OCI-LY3 (cell line): ENCODE data around the gene FOXE3.
"Not testable (repeated sequence)": the region's sequence is repeated elsewhere in the genome, so short reads cannot be mapped to it uniquely, and the experiment has no call there.

Experiments
- CTCF ChIP-seq: fragments of 200-600, 300-600 bp; sonication (generic); IDR thresholded peaks from 2 replicates; pipeline ENCODE4 v1.5.1; 2014; ENCODE audit warnings: antibody characterized with exemption, low read length, low read depth
- EZH2phosphoT487 ChIP-seq: fragments of 200-600 bp; shearing (Covaris generic); IDR thresholded peaks from 2 replicates; pipeline ENCODE4 v1.6.1; 2018; ENCODE audit warnings: antibody characterized with exemption, mixed run types, low read depth

- not testable (repeated sequence) for TF ChIP-seq EZH2phosphoT487, CTCF
Measured at GRCh38 chr1:47453910-47454309, 37.8 kb downstream of the FOXE3 start.
